ENCODE results near the gene TGFBR3. TPM values are rescaled to one million over a fixed set of nuclear protein-coding genes. Genes with fewer than 3 reads are reported as not detected.
A peak's percentile ranks its signal among the peaks of the same experiment; 100 is the strongest.

TGFBR3 gene
- total and polyA plus RNA-seq, 2 of the 4 experiments (the other 2 are of a cell fraction): 3.0 to 11.3 TPM

- no peaks in the 10 kb centered on the region for H3K79me1 ChIP-seq (ENCODE audit: low read depth in 1 of 2, low read length in 2 of 2)
- peaks cover 1% of the 10 kb centered on the region; the same call in 1 of the 2 replicates for H3K4me1 ChIP-seq (ENCODE audit: control insufficient read depth, insufficient read depth, low read length)
- ATAC-seq (ENCODE audit: low read depth): no peak
- H3K9me1 ChIP-seq (ENCODE audit: insufficient read depth, low read length): peaks cover 3% of the 10 kb centered on the region; the same call in 1 of the 2 replicates
- H3K14ac ChIP-seq (replicated peaks; ENCODE audit: low read depth, low read length): no peak overlapping the region
- no peaks in the 10 kb centered on the region for H3K9me3 ChIP-seq (ENCODE audit: control insufficient read depth, insufficient read depth, low read length)
- H4K8ac ChIP-seq (ENCODE audit: low read depth in 2 of 2, low read length in 2 of 2): no peak overlapping the region
- no peak overlapping the region for H4K91ac ChIP-seq (ENCODE audit: insufficient read depth, low read depth, low read length)
- H3K27me3 ChIP-seq (ENCODE audit: control insufficient read depth, insufficient read depth, low read length): no peaks in the 10 kb centered on the region
- H2BK15ac ChIP-seq (ENCODE audit: low read depth, low read length): 0 out of 3 replicates have a peak overlapping the region, but pooled peaks have one; percentile 36
- CTCF ChIA-PET: no interaction called here
- no peak overlapping the region for H3K56ac ChIP-seq (ENCODE audit: extremely low read depth, insufficient read depth, low read length)
- H2AK5ac ChIP-seq (ENCODE audit: low read depth, low read length): no peak overlapping the region
- BruUV-seq (replicated peaks): no TSS peak
- no peak overlapping the region for H2BK20ac ChIP-seq (ENCODE audit: low read depth, low read length)
- H2AFZ ChIP-seq (replicated peaks; ENCODE audit: low read length, poor library complexity): no peak overlapping the region
- WGBS, 2 experiments (ENCODE audit: extremely low coverage in 2 of 2, insufficient read length in 1 of 2): no CpG with 5 or more reads among the region's 4 CpGs
- no peak overlapping the region for H2AK9ac ChIP-seq (replicated peaks; ENCODE audit: low read depth, low read length, poor library complexity)
- H3K4me2 ChIP-seq (ENCODE audit: low read depth, low read length): no peak overlapping the region
- H3K36me3 ChIP-seq (ENCODE audit: control insufficient read depth, insufficient read depth, low read length): no peaks in the 10 kb centered on the region
- H3K4me3 ChIP-seq (ENCODE audit: insufficient read depth, low read depth, low read length): no peak overlapping the region
- H3K4ac ChIP-seq (ENCODE audit: low read depth, low read length): no peak overlapping the region
- POLR2A ChIA-PET (ENCODE audit: unreplicated experiment): no interaction called here
- no peak overlapping the region for H4K5ac ChIP-seq (ENCODE audit: low read depth, low read length)
- no peak overlapping the region for H3K27ac ChIP-seq (ENCODE audit: insufficient read depth, low read length)
- H3K9ac ChIP-seq (ENCODE audit: low read depth, low read length): no peak overlapping the region
- dilution Hi-C loops (cut with HindIII; ENCODE audit: low sequenced_read_pairs, unreplicated experiment): no loop called here
- no peak overlapping the region for H3K18ac ChIP-seq (ENCODE audit: low read depth, low read length)
- in situ Hi-C loops (cut with MboI; ENCODE audit: low sequenced_read_pairs): no loop called here
- no peak overlapping the region for H3K23ac ChIP-seq (ENCODE audit: low read depth, low read length)
- intact Hi-C loops (cut with micrococcal nuclease): no loop called here
- no peak overlapping the region for H2BK5ac ChIP-seq (ENCODE audit: low read depth, low read length, poor library complexity, severe bottlenecking)
- no peak overlapping the region for H2BK120ac ChIP-seq (ENCODE audit: low read depth, low read length)
- TF ChIP-seq ELK1 (IDR thresholded peaks at IDR 0.05; ENCODE audit: borderline replicate concordance, low read depth, low read length): no peak
- TF ChIP-seq CEBPB (IDR thresholded peaks at IDR 0.05; ENCODE audit: low read depth, low read length): no peak
- TF ChIP-seq MAFK (IDR thresholded peaks at IDR 0.05; ENCODE audit: low read depth, low read length): no peak
- no peak for TF ChIP-seq RAD21 (IDR thresholded peaks at IDR 0.05; ENCODE audit: low read length)
- TF ChIP-seq BHLHE40 (IDR thresholded peaks at IDR 0.05; ENCODE audit: low read depth, low read length): no peak
- TF ChIP-seq SMC3 (IDR thresholded peaks at IDR 0.05; ENCODE audit: low read depth, low read length): no peak
- TF ChIP-seq CTCF (conservative IDR thresholded peaks at IDR 0.05; ENCODE audit: low read depth, low read length): no peak
- TF ChIP-seq POLR2A (IDR thresholded peaks at IDR 0.05; ENCODE audit: low read depth, low read length): no peak
- TF ChIP-seq CHD1 (IDR thresholded peaks at IDR 0.05; ENCODE audit: low read depth, low read length): no peak
- TF ChIP-seq FOS (IDR thresholded peaks at IDR 0.05; ENCODE audit: low read depth, low read length): no peak
- TF ChIP-seq MAZ (IDR thresholded peaks at IDR 0.05; ENCODE audit: borderline replicate concordance, low read depth, low read length): no peak
- no peak for TF ChIP-seq NFE2L2 (IDR thresholded peaks at IDR 0.05; ENCODE audit: low read depth, low read length)
- TF ChIP-seq USF2 (IDR thresholded peaks at IDR 0.05; ENCODE audit: low read depth, low read length): no peak
- TF ChIP-seq MXI1 (IDR thresholded peaks at IDR 0.05; ENCODE audit: borderline replicate concordance, low read depth, low read length): no peak
- no peak for TF ChIP-seq RFX5 (IDR thresholded peaks at IDR 0.05; ENCODE audit: low read depth, low read length)
- no peak for TF ChIP-seq RCOR1 (IDR thresholded peaks at IDR 0.05; ENCODE audit: insufficient replicate concordance, low read length)
- DNase-seq: no peak
- H4K20me1 ChIP-seq (ENCODE audit: insufficient read depth, low read length): no peaks in the 10 kb centered on the region
Observed at GRCh38 chr1:91770667-91771268, 115.2 kb downstream of the TGFBR3 start.
